Testis (tissue), 3 donors: ENCODE results near the gene GLTPD2. TPM values are rescaled to one million over a fixed set of nuclear protein-coding genes. Genes with fewer than 3 reads are reported as not detected.

Experiments used
- DNase-seq: peaks from one replicate; pipeline ENCODE4 v3.0.0-alpha.2; 2019
- H3K27ac ChIP-seq, 2 donors: fragments of 200-600 bp; sonication (generic); one replicate each; pipeline ENCODE4 v1.5.1; 2019
- H3K27me3 ChIP-seq: fragments of 200-600 bp; sonication (generic); one replicate; pipeline ENCODE4 v1.5.1; 2019
- H3K36me3 ChIP-seq: fragments of 200-600 bp; sonication (generic); one replicate; pipeline ENCODE4 v1.5.1; 2017; ENCODE audit warnings: low read depth; ENCODE audit errors: missing control alignments
- H3K4me1 ChIP-seq: fragments of 200-600 bp; sonication (generic); one replicate; pipeline ENCODE4 v1.5.1; 2019
- H3K4me3 ChIP-seq, 2 donors: fragments of 200-600 bp; sonication (generic); one replicate each; pipeline ENCODE4 v1.5.1; 2017 to 2019
- H3K9me3 ChIP-seq: fragments of 200-600 bp; sonication (generic); one replicate; pipeline ENCODE4 v1.5.1; 2017
- CTCF ChIP-seq, 3 experiments: fragments of 450-650 bp in 2 of 3; fragments of 200-600 bp in 1 of 3; sonication (generic) in 1 of 3; IDR thresholded peaks; one replicate each; pipeline ENCODE4 v1.5.1; 2016 to 2019; ENCODE audit warnings: antibody characterized with exemption in 3 of 3, mild to moderate bottlenecking in 2 of 3, moderate library complexity in 1 of 3
- POLR2A ChIP-seq: fragments of 450-650 bp; IDR thresholded peaks from one replicate; pipeline ENCODE4 v1.6.1; 2017; ENCODE audit warnings: antibody characterized with exemption, mild to moderate bottlenecking, moderate library complexity
- WGBS, 2 donors: methylation state at CpG; one replicate each; pipeline ENCODE4 v1.1.5; 2018; 5-methylcytosine and 5-hydroxymethylcytosine counted together
- intact Hi-C: fragments of 100-400 bp; cut with DNase I; formaldehyde crosslinking; loops from one replicate; pipeline ENCODE4 v1.15.1; 2023; ENCODE audit warnings: low total_unique reads
- polyA plus RNA-seq: library from polyadenylated mRNA; stranded (reverse); fragments of 350-450 nt; fragmentation: Illumina TruSeq; extraction: RNeasy Lipid Tissue Mini Kit (QIAGEN cat#74804); gene quantifications from one replicate; pipeline ENCODE4 v1.2.3, GENCODE V29; 2014; ENCODE audit warnings: low read depth, low replicate concordance; ENCODE audit not compliant: insufficient read depth
- total RNA-seq, 2 donors: library from RNA; depleted of rRNA; stranded (reverse); fragments of >200 nt; gene quantifications; one replicate each; pipeline ENCODE4 v1.2.3, GENCODE V29; 2016

GLTPD2 gene
- total and polyA plus RNA-seq, 3 donors from 2014 or later: not detected

- no peak for TF ChIP-seq CTCF (IDR thresholded peaks at IDR 0.05)
- no peak for TF ChIP-seq POLR2A
- H3K4me1 ChIP-seq: no peaks in the 10 kb centered on the region
- no peaks in the 10 kb centered on the region for H3K36me3 ChIP-seq
- intact Hi-C loops: no loop called here
- no peak for DNase-seq
- H3K27ac ChIP-seq: no peak overlapping the region
- no peaks in the 10 kb centered on the region for H3K27me3 ChIP-seq
- no peaks in the 10 kb centered on the region for H3K9me3 ChIP-seq
- WGBS, 2 donors: 78 to 79% methylated on average over 9 of the region's 9 CpGs
- no peak overlapping the region for H3K4me3 ChIP-seq
These were observed 10.6 kb upstream of the GLTPD2 start for GRCh38 chr17:4777969-4778760.

- H3K27me3 ChIP-seq: no peaks in the 10 kb centered on the region
- TF ChIP-seq CTCF (IDR thresholded peaks at IDR 0.05): no peak
- no peak for TF ChIP-seq POLR2A
- H3K27ac ChIP-seq: no peak overlapping the region
- H3K4me3 ChIP-seq: no peak overlapping the region
- H3K9me3 ChIP-seq: no peaks in the 10 kb centered on the region
- WGBS, 2 donors: 78 to 83% methylated on average over 11 of the region's 11 CpGs
- no peaks in the 10 kb centered on the region for H3K4me1 ChIP-seq
- DNase-seq: no peak
- H3K36me3 ChIP-seq: no peaks in the 10 kb centered on the region
- intact Hi-C loops: no loop called here
These were observed 8.3 kb upstream of the GLTPD2 start for GRCh38 chr17:4780325-4780955.

GRCh38 chr17:4782652-4783051 lies 6.1 kb upstream of the GLTPD2 start:
- TF ChIP-seq CTCF (IDR thresholded peaks at IDR 0.05) (no peak), POLR2A (no peak)
- Histone ChIP-seq H3K27me3 (no peaks in the 10 kb centered on the region), H3K4me1 (peaks cover 16% of the 10 kb centered on the region), H3K4me3 (peak overlapping the region in 1 of 2 donors; percentile 3), H3K9me3 (no peaks in the 10 kb centered on the region), H3K27ac (no peak overlapping the region), H3K36me3 (no peaks in the 10 kb centered on the region)
- WGBS, 2 donors: 17 to 20% methylated on average over 18 to 28 of the region's 28 CpGs
- DNase-seq: peak; percentile 62
- intact Hi-C loops: no loop called here

- no peak overlapping the region for H3K4me3 ChIP-seq
- H3K27ac ChIP-seq: no peak overlapping the region
- H3K9me3 ChIP-seq: no peaks in the 10 kb centered on the region
- H3K27me3 ChIP-seq: no peaks in the 10 kb centered on the region
- intact Hi-C loops: no loop called here
- DNase-seq: no peak
- H3K36me3 ChIP-seq: no peaks in the 10 kb centered on the region
- TF ChIP-seq POLR2A (no peak), CTCF (IDR thresholded peaks at IDR 0.05) (no peak)
- H3K4me1 ChIP-seq: peaks cover 24% of the 10 kb centered on the region
- 10 to 13% methylated on average over 21 to 56 of the region's 61 CpGs for WGBS, 2 donors
These were observed 3.3 kb upstream of the GLTPD2 start for GRCh38 chr17:4785311-4786105.
